ENCODE results near the gene SERPINA9.

- no peak for TF ChIP-seq ZNF629 (tag by site-specific recombination; IDR thresholded peaks at IDR 0.05)
- no peak for TF ChIP-seq ZNF350 (tag by site-specific recombination; IDR thresholded peaks at IDR 0.05)
- no peak for TF ChIP-seq ZBTB7A (tag by site-specific recombination; IDR thresholded peaks at IDR 0.05; ENCODE audit: low read depth)
- no peak for TF ChIP-seq CTCF (tag by site-specific recombination; IDR thresholded peaks at IDR 0.05)
- no peak for TF ChIP-seq ZNF274 (IDR thresholded peaks at IDR 0.05; ENCODE audit: low read length)
- TF ChIP-seq ZNF274 (tag by site-specific recombination; IDR thresholded peaks at IDR 0.05; ENCODE audit: borderline replicate concordance): no peak
- TF ChIP-seq ZNF426 (tag by site-specific recombination; IDR thresholded peaks at IDR 0.05): no peak
- no peak for TF ChIP-seq ZNF830 (tag by site-specific recombination; IDR thresholded peaks at IDR 0.05; ENCODE audit: low read depth)
- TF ChIP-seq OVOL3 (tag by site-specific recombination; IDR thresholded peaks at IDR 0.05): no peak
Measured at GRCh38 chr14:94461526-94462218, 14.3 kb downstream of the SERPINA9 start.
